ENCODE results near the gene XPO6.
A peak's percentile ranks its signal among the peaks of the same experiment; 100 is the strongest.
"Not testable (repeated sequence)": the region's sequence is repeated elsewhere in the genome, so short reads cannot be mapped to it uniquely, and the experiment has no call there.

Gene XPO6, protein sequence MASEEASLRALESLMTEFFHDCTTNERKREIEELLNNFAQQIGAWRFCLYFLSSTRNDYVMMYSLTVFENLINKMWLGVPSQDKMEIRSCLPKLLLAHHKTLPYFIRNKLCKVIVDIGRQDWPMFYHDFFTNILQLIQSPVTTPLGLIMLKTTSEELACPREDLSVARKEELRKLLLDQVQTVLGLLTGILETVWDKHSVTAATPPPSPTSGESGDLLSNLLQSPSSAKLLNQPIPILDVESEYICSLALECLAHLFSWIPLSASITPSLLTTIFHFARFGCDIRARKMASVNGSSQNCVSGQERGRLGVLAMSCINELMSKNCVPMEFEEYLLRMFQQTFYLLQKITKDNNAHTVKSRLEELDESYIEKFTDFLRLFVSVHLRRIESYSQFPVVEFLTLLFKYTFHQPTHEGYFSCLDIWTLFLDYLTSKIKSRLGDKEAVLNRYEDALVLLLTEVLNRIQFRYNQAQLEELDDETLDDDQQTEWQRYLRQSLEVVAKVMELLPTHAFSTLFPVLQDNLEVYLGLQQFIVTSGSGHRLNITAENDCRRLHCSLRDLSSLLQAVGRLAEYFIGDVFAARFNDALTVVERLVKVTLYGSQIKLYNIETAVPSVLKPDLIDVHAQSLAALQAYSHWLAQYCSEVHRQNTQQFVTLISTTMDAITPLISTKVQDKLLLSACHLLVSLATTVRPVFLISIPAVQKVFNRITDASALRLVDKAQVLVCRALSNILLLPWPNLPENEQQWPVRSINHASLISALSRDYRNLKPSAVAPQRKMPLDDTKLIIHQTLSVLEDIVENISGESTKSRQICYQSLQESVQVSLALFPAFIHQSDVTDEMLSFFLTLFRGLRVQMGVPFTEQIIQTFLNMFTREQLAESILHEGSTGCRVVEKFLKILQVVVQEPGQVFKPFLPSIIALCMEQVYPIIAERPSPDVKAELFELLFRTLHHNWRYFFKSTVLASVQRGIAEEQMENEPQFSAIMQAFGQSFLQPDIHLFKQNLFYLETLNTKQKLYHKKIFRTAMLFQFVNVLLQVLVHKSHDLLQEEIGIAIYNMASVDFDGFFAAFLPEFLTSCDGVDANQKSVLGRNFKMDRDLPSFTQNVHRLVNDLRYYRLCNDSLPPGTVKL

DNA sequence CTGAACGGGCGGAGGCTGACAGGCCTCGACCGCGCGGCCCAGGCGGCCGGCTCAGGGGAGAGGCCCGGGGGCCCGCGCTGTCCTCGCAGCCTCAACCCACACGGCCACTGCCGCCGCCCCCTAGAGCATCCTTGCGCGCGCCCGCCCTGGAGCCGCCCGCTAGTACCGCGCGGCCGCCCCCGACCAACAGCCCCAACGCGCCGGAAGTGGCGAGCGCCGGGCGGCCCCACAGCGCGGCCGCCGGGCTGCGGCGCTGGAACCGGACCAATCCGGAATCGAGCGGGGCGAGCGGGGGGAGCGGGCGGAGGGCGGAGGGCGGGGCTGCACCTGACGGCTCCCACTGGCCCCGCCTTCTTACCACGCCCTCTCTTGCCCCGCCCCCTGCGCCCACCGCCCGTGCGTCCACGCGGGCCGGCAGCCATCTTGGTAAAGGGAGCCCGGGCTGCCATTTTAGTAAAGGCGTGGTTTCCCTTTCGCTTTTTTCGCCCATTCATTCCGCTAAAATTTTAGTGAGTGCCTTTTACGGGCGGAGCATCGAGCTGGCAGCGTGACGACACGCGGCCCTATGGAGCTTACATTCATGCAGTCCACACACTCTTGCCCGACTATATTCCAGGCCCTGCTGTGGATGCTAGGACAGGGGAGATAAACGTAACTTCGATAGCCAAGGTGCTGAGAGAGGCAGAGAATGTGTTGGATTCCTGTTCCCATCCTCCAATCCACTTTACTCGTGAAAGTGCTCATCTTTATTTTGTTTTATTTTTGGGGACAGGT is at the start of gene XPO6:
TSS of gene XPO6 (minus strand) at position 208 of the 774 bp plus-strand sequence. CDS start 597 bp downstream, outside the sequence.
- peak; percentile 97 for DNase-seq

DNA sequence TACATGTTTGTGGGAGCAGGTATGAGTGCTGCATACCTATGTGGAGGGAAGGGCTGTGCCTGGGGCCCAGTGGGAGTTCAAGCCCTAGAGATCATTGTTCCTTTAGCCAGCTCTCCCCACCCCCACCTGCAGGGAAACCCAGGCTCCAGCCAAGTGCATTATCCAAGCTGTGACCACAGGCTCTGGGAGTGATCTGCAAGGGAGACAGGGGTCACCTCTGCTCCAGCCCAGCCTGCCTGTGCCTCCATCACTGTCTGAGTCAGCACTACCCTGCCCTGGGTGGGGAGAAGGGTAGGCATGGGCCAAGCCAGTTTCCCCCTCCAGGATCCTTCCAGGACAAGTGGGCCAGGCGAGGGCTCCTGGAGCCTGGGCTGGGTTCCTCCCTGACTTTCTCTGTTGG is 48.4 kb upstream of the XPO6 start:
- DNase-seq: no peak

DNA sequence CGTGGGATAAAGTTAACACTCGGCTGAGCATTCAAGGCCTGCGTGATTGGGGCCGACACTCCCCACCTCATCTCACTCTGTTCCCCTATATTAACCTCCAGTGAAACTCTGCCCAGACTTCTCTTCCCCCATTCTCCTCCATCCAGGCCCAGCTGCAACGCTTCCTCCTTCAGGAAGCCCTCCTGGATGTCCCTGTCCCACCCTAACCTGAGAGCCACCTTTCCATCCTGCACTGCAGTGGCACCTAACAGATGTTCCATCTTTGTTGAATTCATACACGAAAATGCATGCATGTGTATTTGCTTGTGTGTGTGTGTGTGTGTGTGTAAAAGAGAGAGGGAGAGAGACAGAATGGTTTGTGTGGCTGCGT is 48.0 kb upstream of the XPO6 start:
- no peak for DNase-seq

DNA sequence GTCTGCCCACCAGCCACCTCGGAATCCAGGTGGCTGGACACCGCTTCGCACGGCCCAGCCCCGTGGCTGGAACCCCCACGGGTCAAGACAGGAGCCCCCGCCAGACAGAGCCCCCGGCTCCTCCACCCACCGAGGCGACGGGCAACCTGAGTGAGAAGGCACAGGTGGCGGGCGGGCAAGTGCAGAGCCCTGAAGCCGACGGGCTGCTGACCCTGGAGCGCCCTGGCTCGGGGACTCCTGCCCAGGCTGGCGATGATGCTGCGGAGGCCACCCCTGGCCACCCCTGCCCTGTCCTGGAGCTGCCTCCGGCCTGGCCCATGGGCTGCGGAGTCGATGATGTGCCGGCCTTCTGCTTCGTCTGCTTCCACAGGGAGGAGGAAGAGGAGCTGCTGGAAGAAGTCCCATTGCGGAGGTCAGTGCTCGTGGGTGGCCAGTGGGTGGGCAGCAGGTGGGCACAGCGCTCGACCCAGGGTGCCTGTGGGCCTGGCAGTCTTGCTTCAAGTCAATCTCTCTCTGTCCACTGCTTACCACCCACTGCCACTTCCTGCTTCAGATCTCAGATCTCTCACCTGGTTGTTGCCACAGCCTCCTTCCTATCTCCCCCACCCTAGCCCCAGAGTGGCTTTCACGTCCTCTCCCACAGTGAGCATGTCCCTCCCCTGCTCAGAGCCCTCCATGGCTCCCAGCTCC is 47.5 kb upstream of the XPO6 start:
- no peak for DNase-seq

DNA sequence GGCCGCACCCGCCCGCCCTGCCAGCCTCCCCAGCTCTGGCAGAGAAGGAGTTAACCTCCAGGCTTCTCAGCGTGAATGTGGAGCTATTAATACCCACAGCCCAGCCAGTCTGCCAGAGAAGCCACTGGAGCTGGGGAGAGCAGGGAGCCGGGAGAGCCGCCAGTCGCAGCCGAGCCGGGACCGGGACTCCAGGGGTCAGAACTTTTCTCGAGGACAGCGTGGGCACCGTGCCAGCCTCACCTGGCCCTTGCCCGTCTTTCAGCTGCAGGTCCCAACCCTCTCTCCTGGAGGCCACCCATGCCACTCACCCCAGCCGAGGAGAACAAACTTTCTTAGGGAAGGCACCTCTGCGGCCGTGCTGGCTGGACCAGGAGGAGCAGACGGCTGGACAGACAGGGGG is 46.8 kb upstream of the XPO6 start:
- DNase-seq: peak; percentile 60

DNA sequence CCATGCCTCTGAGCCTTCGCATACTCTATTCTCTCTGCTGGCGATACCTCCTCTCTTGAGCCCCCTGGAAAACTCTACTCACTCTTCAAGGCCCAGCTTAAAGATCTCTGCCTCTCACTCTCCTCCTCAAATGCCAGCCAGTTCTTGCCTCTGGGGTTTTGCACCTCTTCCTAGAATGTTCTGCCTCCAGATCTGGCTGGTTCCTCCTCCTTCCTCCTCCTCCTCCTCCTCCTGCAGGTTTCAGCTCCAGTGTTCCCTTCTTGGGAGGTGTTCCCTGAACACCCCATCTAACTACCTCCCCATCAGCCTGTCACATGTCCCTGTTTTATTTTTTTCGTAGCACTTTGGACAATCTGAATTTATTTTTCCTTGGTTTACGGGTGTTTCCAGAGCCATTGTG is 45.5 kb upstream of the XPO6 start:
- DNase-seq: no peak

DNA sequence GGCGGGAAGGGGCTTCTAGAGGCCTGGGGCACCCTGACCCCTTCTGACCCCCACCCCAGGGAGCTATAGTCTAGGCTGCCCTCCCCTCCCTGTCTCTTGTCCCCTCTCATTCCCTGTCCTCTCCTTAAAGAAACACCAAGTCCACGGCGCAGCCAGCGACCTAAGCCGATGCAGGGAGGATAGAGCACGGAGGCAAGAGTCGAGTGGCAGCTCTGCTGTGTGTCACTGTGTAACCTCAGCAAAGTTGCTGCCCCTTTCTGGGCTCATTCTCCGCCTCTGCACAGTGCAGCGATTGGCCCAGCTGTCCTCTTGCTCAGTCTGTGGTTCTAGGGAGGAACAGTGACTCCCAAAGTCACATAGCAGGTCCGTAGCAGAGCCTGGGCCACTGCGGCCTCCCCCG is 44.1 kb upstream of the XPO6 start:
- DNase-seq: no peak

DNA sequence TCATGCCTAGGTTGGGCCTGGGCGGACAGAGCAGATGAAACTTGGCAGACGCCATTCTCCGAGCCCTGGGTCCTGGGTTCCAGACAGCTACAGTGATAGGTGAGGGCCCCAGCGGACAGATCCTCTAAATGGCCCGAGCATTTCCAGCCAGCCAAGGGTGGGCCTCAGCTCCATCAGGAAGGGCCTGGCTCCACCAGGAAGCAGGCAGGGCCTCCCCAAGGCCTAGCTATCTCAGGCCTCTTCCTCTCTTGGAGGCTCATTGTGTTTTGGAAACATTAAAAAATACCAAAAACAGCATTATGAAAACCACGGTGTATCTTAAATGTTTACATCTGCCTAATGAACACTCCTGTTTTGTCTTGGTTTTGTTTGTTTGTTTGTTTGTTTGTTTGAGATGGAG is 42.4 kb upstream of the XPO6 start:
- no peak for DNase-seq

DNA sequence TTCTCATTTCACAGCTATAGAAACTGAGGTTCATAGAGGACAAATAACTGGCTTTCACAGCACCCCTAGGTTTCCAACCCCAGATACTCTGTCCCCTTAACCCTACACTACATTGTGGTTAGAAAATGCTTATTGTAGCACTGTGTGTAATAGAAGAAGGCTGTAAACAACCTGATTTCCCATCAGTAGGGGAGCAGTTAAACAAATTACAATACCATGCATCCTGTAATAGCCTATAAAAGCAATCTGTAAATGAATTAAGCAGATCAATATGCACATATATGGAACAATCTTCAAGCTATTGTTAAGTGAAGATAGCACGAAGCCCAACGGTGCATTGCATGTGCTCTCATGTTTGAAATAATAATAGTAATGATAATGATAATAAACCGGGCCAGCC is 39.2 kb upstream of the XPO6 start:
- no peak for DNase-seq

DNA sequence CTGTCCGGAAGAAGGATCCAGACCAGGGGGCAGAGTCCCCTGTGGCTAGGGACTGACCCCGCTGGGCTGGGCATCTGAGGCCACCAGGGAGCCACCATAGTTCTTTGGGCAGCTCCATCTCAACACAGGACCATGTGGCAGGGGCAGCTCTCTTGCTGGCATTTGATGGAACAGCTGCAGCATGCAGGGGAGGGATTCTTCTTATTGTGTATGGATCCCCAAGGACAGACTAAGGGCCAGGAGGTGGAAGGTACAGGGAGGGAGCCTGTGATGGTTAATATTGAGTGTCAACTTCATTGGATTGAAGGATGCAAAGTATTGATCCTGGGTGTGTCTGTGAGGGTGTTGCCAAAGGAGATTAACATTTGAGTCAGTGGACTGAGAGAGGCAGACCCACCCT is 37.7 kb upstream of the XPO6 start:
- DNase-seq: not testable (repeated sequence)

DNA sequence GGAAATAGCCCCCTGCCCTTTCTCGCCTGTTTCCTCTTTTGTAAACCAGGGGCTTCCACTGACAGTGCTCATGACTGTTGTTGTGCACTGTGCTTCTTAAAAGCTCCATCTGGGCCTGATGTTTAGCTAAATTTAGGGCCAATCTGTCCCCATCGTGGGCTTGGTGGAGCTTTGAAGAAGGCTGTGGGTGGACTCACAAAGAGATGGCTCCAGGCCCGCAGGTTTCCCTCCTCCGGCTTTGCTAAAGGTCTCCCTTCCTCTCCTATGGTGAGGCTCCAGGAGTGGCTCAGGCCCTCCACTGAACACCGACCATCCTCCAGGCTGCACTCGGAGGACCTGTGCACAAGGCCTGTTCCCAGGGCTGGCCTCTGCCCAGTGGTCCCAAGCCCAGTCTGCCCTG is 30.2 kb upstream of the XPO6 start:
- no peak for DNase-seq

DNA sequence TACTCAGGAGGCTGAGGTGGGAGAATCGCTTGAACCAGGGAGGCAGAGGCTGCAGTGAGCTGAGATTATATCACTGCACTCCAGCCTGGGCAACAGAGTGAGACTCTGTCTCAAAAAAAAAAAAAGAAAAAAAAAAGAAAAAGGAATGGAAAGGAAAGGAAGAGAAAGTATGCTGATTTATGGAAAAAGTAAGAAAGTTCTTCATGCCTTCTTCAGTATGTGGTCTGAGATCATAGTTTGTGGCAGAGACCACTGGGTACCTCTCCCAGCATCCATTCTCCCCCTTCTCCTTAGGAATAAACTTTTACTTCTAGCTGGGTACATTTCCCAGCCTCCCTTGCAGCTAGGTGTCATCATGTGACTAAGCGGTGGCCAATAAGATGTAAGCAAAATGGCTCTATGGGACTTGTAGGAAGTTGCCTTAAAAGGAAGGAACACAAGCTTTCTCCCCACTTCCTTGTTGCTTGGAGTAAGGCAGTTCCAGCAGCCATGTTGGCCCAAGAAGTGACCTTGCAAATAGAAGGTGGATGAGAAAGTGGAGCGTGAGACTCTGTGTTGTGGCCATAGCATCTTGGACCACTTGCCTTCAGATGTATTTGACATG is 26.1 kb upstream of the XPO6 start:
- no peak for DNase-seq

DNA sequence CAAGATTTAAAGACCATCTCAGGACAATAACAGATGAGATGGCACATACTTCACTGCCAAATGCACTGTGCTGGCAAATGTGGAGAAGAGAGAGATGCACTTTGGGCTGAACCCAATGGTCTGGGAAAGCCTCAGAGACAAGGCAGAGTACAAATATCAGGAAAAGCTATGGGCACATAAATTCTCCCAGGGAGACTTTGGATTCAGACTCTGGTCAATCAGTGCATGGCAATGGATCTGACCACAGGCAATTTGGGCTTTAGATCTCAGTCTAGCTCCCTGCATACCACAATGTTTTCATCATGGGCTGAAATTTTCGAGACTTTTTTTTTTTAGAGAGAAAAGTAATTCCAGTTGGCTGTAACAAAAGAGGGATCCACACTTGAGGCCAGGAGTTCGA is 20.0 kb upstream of the XPO6 start:
- no peak for DNase-seq

DNA sequence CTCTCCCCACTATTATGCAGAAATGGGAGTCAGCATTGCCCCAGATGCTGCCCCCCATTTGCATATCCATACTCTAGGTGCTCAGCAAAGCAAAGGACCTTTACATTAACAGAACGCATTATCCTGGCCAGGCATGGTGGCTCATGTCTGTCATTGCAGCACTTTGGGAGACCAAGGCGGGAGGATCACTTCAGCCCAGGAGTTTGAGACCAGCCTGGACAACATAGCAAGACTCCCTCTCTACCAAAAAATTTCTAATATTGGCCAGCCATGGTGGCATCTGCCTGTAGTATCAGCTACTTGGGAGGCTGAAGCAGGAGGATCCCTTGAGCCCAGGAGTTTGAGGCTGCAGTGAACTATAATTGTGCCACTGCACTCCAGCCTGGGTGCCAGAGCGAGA is 12.1 kb upstream of the XPO6 start:
- not testable (repeated sequence) for DNase-seq

DNA sequence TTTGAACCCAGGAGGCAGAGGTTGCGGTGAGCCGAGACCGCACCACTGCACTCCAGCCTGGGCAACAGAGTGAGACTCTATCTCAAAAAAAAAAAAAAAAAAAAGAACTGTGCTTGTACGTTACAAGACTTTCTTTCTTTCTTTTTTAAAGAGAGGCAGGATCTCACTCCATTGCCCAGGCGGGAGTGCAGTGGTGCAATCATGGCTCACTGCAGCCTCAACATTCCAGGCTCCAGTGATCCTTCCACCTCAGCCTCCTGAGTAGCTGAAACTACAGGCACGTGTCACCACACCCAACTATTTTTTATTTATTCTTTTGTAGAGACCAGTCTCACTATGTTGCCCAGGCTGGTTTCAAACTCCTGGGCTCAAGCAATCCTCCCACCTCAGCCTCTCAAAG is 8.0 kb upstream of the XPO6 start:
- DNase-seq: not testable (repeated sequence)

DNA sequence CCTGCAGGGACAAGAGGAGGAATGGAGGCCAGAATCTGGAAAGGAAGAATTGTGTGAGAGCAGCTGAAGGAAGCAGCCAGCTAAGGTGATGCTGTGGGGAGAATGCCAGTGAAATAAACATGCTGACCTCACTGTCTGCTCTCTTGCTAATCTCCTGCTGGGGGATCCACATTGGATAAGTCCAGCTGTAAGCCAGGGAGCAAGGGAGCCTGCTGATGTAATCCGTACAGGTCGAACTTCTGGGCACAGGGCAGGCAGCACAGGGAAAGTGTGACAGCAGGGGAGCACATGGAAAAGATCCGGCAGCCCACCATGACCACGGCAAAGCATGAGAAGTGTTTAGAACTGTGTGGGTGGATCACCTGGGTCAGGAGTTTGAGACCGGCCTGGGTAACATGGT is 7.5 kb upstream of the XPO6 start:
- no peak for DNase-seq

DNA sequence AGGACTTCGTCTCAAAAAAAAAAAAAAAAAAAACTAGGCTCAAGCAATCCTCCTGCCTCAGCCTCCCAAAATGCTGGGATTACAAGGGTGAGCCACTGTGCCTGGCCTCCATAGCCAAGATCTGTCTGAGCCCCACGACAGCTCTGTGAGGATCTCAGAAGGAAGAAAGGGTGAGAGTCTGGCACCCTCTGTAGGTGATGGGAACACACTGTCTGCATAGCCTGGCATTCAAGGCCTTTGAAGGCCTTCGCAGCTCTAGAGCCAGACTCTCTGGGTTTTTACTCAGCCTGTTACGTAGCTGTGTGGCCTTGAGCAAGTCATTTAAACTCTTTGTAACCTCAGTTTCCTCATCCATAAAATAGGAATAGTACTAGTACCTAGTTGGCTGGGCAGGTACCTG is 6.3 kb upstream of the XPO6 start:
- DNase-seq: no peak

DNA sequence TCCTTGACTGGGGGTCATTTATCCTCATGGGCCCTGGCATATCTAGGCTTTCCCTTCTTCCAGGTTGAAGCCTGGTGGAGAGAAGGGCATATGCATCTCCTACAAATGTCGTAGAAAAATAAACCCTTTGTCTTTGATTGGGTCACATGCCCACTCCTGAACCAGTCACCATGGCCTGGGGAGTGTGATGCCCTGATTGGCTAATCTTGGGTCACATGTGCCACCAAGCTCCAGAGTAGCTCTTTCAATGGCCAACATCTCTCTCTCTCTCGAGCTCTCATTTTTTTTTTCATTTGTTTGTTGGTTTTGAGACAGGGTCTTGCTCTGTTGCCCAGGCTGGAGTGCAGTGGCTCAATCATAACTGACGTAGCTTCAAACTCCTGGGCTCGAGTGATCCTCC is 5.6 kb upstream of the XPO6 start:
- no peak for DNase-seq

DNA sequence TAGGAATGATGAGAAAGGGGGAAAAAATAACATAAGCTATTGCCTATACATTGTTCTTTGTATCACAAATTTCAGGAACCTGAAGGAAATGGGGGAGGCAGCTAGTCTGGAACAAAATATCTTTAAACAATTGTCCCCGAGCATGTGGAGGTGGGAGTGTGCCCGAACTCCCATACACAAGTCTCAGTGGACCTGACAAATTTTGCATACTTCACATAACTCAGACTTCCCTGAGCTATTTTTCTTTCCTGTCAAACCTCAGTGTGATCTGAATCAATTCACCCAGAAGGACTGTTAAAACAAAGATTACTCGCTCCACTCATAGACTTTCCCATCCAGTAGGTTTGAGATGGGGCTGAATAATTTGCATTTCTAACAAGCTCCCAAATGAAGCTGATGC is 1.6 kb upstream of the XPO6 start:
- DNase-seq: no peak

DNA sequence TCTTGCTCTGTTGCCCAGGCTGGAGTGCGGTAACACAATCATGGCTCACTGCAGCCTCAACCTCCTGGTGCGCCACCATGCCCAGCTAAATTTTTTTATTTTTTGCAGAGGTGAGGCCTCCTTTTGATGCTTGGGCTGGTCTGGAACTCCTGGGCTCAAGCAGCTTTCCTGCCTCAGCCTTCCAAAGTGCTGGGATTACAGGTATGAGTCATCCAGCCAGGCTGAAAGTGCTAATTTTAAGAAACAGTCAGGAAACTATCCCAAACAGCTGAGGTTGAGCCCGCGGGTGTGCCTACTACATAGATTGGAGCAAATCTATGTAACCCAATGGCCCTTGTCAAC is 738 bp upstream of the XPO6 start:
- DNase-seq: no peak

DNA sequence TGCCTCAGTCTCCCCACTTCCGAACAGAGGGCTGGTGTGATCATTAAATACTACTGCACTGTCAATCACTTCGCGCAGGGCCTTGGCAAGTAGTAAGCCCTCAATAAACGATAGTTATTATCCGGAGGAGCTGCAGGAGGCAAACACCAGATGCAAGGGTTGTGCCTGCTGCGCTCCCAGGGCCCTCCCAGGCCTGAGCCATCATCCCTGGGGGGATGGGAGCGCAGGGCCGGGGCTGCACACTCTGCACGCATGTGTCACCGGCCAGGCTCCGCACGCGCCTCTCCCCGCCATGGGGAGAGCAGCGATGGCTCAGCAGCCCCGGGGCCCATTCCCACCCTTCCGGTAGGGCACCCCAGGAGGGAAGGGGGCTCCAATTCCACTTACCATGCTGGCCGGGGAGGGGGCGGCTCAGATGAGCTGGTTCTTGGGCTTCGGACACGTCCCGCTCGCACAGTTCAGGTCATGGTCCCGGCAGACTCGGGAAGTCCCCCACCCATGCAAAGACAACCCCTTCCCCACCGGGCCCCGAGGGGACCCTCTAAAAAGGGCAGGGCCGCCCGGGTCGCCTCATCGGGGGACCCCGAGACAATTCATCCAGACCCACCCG is 681 bp downstream of the XPO6 start:
- peak; percentile 59 for DNase-seq

DNA sequence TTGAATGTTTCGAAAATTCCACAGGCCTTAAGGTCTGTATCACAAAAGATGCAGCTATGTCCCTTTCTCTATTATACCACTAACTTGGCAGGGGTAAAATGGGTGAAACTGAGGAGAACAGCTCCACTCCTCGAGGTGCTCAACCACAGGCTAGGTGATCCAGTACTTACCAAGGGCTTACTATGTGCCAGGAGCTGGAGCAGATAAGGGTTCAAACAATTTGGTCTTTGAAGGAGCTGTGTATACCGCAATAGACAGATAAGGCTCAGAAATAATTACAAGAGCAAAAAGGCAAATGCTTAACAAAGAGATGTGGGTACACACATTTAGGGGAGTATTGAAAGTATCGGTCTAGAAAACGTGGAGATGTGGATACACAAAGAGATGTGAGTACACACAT is 1.5 kb downstream of the XPO6 start:
- no peak for DNase-seq
